ENCODE data around the gene RAB18.
"Not testable (repeated sequence)": the region's sequence is repeated elsewhere in the genome, so short reads cannot be mapped to it uniquely, and the experiment has no call there.

The RAB18 gene

DNA sequence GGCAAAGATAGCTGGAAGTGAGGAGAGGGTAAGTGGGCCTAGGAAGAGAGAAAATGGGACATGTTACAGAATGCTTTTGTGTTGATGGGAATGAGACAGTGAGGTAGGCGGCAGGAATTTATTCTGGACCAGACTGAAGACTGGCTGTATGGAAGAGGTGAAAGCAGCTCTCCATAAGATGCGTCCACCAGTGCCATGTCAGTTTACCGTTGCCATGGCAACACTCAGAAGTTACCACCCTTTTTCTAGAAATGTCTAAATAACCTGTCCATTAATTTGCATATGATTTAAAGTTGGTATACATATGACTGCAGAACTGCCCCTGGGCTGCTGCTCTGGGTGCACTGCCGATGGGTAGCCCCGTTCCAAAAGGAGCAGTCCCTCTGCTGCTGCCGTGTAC lies 46.7 kb downstream of the RAB18 start:
- DNase-seq: no peak

DNA sequence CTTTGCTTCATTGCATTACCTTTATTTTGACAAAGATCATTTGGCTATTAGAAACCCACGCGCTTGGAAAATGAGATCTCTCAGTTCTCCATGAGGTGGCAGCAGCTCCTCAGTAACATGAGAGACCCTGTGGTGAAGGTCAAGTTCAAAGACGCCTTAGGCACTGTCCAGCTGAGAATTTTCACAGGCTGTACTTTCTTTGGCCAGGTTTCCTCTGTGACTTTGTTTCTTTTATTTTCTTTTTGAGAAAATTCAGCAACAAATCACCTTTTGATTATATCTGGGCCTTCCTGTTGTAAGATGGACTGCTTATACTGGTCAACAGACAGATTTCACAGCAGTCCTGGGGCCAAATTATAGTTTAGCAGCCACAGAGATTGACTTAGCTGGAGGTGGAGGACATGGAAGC lies 54.5 kb downstream of the RAB18 start:
- no peak for DNase-seq

DNA sequence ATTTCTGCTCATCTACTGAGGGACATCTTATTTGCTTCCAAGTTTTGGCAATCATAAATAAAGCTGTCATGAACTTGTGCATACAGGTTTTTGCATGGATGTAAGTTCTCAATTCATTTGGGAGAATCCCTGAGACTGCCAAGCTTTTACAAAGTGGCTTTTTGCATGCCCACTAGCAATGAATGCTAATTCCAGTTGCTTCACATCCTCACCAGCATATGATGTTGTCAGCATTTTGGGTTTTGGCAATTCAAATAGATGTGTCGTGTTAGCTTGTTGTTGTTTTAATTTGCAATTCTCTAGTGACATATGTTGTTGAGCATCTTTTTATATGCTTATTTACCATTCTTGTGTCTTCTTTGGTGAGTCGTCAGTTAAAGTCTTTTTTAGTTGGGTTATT lies 57.2 kb downstream of the RAB18 start:
- DNase-seq: no peak

DNA sequence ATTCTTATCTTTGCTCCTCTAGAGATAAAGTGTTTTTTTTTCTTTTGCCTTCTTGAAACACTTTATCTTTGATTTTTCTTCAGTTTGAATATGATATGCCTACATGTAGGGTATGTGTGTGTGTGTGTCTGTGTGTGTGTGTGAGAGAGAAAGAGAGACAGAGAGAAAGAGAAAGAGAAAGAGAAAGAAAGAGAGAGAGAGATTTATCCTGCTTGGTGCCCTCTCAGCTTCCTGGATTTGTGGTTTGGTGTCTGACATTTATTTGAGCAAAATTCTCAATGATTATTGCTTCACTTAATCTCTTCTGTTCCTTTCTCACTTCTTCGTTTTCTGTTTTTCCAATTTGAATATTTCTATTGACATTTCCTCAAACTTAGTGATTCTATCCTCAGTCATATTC lies 60.3 kb downstream of the RAB18 start:
- DNase-seq: no peak

DNA sequence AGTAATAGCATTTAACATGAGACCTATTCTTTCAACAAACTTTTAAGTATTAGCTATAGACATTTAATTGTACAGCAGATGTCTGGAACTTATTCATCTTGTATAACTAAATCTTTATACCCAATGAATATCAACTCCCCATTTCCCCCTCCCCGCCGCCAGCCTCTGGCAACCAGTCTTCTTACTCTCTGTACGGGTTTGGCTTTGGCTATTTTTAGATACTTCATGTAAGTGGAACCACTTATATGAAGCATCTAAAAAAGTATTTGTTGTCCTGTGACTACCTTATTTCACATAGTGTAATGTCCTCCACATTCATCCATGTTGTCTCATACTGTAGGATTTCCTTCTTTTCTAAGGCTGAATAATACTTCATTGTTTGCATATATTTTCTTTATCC lies 60.8 kb downstream of the RAB18 start:
- no peak for DNase-seq

DNA sequence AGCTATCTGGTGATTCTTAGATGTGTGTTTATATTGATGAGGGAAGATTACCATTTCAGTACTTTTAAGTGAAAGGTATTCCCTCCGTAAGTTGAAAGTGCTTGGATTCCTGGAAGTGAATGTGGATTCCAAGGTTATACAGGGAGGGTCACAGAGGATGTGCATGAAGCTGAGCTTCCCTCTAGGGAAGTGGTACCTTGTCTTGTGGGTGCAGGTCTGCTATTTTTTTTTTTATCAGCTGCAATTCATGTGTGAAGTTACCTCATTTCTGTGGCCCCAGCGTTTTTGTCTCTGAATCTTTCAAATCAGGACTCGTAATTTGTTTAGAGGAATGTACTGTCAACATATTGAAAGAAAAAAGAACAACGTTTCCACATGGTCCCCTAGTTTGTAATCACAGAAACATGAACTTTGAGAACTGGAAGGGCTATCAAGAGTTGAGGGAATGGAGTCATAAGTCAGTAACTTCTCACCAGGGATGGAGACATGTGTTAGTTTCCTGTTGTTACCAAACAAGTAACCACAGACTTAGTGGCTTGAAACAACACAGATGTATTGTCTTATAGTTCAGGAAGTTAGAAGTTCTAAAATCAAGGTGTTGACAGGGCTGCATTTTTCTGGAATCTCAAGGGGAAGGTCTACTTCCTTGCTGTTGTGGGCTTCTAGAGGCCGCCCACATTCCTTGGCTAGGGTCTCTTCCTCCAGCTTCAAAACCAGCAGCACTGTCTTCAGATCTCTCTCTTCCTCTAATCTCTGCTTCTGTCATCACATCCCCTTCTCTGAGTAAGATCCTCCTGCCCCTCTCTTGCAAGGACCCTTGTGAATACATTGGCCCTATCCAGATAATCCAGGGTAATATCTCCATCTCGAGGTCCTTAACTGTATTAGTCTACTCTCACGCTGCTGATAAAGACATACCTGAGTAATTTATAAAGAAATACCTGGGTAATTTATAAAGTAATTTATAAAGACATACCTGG lies 64.4 kb downstream of the RAB18 start:
- DNase-seq: no peak

DNA sequence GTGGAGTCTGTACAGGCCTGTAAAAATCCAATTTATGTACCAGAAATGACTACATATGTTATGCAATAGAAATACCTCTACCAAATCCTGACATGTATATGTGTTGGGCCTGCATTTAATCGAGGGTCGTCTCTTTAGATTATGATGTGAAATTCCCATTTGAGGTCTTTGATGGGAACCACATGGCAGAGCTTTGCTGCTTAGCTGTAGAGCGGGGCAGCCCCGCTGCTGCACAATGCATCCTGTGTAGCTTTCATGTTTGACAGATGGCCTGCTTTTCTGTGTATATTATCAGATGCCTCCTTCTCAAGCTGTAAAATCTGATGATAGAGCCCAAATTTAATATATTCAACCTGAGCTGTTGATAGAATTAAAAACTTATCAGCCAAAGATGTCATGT lies 65.8 kb downstream of the RAB18 start:
- no peak for DNase-seq

DNA sequence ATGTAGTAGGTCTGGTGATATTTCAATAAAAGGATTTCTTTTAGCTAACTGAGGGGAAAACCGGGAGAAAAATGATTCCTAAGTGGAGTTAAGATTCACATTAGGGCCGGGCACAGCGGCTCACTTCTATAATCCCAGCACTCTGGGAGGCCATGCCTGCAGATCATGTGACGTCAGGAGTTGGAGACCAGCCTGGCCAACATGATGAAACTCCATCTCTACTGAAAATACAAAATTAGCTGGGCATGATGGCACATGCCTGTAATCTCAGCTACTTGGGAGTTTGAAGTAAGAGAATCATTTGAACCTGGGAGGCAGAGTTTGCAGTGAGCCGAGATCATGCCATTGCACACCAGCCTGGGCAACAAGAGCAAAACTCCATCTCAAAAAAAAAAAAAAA lies 72.9 kb downstream of the RAB18 start:
- DNase-seq: not testable (repeated sequence)

DNA sequence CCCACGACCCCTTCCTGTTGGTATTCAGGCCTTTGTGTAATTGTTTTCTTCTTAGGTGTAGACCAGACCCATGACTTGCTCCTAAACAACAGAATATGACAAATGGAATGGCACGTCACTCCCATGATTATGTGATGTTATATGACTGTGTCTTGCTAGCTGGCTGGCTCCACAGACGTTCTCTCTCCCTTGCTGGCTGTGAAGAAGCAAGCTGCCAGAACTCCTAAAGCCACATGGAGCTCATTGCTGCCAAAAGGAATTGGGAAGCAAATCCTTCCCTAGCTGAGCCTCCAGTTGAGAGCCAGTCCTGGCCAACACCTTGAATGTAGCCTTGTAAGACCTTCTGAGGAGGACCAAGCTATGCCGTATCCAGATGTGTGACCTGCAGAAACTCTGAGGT lies 74.2 kb downstream of the RAB18 start:
- DNase-seq: no peak

DNA sequence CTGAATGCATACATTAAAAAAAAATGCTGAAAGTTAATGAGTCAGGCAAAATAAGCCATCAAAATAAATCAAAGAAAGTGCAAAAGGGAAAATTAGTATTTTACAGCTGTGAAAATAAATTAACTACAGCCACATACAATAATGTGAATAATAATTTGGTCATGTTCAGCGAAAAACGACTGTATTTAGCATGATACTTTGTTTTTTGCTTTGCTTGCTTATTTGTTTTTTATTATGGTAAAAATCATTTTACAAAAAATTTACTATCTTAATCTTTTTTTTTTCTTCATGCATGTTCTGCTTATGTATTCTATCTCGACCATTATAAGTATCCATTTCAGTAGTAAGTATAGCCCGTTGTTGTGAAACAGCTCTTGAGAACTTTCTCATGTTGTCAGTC lies 77.1 kb downstream of the RAB18 start:
- DNase-seq: no peak

DNA sequence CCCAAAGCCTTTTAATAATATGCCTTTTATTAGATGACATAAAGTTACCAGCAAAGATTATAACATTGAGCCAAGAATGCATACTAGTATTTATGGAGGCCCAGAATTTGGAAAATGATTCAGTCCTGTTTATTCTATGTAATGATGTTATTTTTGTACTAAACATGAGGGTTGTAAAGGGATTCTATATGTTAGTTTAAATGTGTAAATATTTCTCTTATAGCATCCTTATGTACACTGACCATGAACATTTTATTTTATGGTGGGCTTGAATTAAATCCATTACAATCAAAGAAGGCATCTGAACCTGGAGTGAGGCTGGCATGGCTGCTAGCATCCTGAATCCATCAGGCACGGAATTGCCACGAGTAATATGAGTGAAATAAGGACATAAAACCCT lies 80.2 kb downstream of the RAB18 start:
- DNase-seq: no peak
